GM10248 (cell line): ENCODE measurements around the gene NVL.

ENCODE experiments used
- CTCF ChIA-PET: fragments of 300-600 bp; sonication (Branson Sonifier 250); formaldehyde crosslinking; extraction: SDS; loops from one replicate; lab custom pipeline; 2021; ENCODE audit warnings: antibody characterized with exemption; lab: Yijun Ruan, JAX
- POLR2A ChIA-PET: fragments of 350-650 bp; sonication (Branson Sonifier 250); formaldehyde crosslinking; extraction: SDS; loops from one replicate; lab custom pipeline; 2020; ENCODE audit warnings: antibody characterized with exemption; lab: Yijun Ruan, JAX
- DNase-seq: peaks from one replicate; pipeline ENCODE4 v3.0.0; 2012; ENCODE audit errors: extremely low spot score
- TF ChIP-seq, protein P1 (sequence below): IDR thresholded peaks from 2 replicates; pipeline ENCODE4 v1.5.1; 2012; ENCODE audit warnings: mild to moderate bottlenecking, low read depth; ENCODE audit errors: extremely low read depth, missing control alignments, control extremely low read depth

NVL gene

DNA sequence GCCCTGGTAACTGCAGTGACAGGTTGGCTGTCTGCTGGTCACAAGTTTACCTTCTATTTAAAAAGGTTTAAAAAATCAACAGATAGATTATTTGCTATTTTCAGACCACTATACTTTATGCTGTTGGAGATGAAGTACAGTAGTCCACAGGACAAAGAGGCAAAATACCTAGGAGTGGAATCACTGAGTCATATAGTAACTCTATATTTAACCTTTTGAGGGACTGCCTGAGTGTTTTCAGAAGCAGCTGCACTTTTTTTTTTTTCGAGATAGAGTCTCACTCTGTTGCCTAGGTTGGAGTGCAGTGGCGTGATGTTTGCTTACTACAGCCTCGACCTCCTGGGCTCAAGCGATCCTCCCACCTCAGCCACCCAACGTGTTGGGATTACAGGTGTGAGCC is 38.4 kb upstream of the NVL start:
- POLR2A ChIA-PET, result no interaction called here
- TF ChIP-seq, protein P1, sequence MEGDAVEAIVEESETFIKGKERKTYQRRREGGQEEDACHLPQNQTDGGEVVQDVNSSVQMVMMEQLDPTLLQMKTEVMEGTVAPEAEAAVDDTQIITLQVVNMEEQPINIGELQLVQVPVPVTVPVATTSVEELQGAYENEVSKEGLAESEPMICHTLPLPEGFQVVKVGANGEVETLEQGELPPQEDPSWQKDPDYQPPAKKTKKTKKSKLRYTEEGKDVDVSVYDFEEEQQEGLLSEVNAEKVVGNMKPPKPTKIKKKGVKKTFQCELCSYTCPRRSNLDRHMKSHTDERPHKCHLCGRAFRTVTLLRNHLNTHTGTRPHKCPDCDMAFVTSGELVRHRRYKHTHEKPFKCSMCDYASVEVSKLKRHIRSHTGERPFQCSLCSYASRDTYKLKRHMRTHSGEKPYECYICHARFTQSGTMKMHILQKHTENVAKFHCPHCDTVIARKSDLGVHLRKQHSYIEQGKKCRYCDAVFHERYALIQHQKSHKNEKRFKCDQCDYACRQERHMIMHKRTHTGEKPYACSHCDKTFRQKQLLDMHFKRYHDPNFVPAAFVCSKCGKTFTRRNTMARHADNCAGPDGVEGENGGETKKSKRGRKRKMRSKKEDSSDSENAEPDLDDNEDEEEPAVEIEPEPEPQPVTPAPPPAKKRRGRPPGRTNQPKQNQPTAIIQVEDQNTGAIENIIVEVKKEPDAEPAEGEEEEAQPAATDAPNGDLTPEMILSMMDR, result no peak
- peak; percentile 32 for DNase-seq
- CTCF ChIA-PET, result interaction anchor here (0.7 to 3.9 kb wide), 5 partner anchors 9 to 130 kb away, joined by 3 to 22 read pairs (median 4); partner anchors contain the start of gene CNIH4

DNA sequence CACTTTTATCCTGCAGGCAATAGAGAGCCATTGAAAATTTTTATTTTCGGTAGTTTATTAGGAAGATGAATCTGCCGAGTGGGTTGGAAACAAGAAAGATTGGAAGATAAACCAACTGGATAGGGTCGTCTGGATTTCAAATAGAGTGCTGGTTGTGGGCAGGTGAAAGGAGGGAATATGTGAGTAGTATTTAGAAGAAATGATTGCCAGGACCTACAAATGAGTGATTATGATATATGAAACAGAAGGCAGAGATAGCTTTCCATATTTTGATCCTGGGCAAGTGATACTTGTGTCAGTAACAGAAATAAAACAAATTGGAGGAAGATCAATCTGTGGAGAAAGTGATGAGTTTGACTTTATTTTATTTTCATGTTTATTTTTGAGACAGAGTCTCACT is 29.2 kb upstream of the NVL start:
- TF ChIP-seq, protein P1, result no peak
- ChIA-PET CTCF (interaction anchor here (0.9 to 3.2 kb wide), 3 partner anchors 8 to 25 kb away, joined by 3 to 22 read pairs (median 13); no protein-coding TSS in a partner anchor), POLR2A (no interaction called here)
- no peak for DNase-seq

DNA sequence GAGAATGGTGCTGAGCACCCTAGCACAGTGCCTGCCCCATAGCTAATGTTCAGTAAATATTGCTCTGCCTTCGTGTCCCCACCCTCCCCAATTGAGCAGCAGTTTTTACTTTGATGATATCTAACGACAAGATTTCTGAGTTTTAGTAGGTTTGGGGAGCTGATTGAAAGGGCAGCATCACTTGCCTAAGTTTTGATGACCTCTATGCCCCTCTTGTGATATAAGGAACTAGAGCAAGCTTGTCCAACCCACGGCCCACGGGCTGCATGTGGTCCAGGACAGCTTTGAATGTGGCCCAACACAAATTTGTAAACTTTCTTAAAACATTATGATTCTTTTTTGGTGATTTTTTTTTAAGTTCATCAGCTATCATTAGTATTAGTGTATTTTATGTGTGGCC is 28.3 kb upstream of the NVL start:
- no peak for DNase-seq
- ChIA-PET POLR2A (no interaction called here), CTCF (interaction anchor here (1.0 to 3.2 kb wide), 7 partner anchors 9 to 28 kb away, joined by 4 to 22 read pairs (median 4); partner anchors contain the start of gene NVL)
- TF ChIP-seq, protein P1, result no peak

DNA sequence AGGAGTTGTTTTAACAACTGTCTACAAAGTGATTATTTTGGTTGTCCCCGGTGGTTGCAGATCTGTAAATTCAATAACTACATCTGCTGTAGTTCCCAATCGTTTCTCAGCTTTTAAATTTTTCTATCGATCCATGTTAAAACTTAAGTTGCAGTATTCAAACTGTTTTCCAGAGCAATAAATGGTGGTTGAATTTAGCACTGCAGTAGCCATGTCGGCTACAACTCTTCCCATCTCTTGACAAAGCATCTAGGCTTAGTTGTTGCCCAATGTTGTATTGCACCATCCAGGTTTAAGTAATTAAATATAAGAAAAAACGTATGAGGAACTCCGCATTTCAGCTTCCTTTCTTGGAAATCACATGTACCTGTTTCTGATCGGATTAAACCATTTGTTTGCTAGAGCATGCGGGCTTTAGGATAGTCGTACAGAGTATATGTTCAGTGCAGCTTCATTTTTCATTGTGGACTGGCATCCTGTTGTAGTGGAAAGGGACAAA is 27.7 kb upstream of the NVL start:
- POLR2A ChIA-PET, result no interaction called here

DNA sequence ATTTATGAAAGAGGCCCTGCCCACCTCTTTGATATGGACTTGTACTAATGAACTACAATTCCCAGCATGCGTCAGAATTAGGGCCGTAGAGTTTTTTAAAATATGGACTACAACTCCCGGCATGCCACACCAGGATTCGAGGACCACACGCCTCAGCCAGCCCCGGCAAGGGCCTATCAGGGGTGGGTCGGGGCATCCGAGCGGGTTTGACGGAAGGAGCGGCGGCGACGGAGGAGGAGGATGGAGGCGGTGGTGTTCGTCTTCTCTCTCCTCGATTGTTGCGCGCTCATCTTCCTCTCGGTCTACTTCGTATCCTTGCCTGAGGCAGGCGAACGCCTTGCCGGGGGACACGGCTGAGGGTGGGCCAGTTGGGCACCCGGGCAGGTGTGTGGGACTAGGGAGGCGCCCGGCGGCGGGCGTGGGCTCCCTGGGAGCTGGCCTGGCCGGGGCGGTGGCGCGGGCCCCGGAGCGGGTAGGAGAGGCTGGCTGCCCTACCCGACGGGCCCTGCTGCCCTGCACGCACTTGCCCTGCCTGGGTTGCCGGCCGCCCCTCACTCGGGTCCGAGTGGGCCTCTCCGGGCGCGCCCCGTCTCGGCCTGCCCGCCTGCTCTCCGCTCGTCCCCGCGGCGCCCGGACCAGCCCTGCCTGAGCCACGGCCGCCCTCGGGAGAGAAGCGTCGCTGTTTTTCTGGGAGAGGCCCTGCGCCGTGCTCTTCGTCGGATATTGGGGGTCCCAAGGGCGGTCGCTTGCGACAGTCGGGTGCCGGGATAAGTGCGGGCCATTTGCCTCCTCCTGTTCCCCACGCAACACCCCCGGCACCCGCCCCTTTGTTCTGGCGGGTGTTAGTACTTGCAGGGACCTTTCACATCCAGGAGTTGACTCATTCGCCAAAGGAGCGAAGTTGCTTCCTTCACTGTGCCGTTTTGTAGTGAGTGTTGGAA is 27.0 kb upstream of the NVL start, which contains the start of gene CNIH4:
CNIH4 (plus strand) TSS at position 195 of the 941 bp plus-strand sequence; CDS start at position 241, 46 bp downstream.
- CTCF ChIA-PET, result interaction anchor here (1.0 to 3.2 kb wide), 7 partner anchors 10 to 27 kb away, joined by 3 to 22 read pairs (median 4); partner anchors contain the start of gene NVL
- DNase-seq, result peak; percentile 94
- TF ChIP-seq, protein P1, result no peak
- POLR2A ChIA-PET, result interaction anchor here (0.8 kb wide), 1 partner anchor 27 kb away, joined by 3 read pairs; the partner anchor contains the start of gene NVL

More for the DNA sequence above, 27.7 kb upstream of the NVL start:
- TF ChIP-seq, protein P1, result no peak
- CTCF ChIA-PET, result interaction anchor here (1.0 to 3.2 kb wide), 7 partner anchors 10 to 28 kb away, joined by 4 to 22 read pairs (median 4); partner anchors contain the start of gene NVL
- no peak for DNase-seq
